WERI-Rb-1 (cell line): Measurements from ENCODE around the gene OR51V1.
"Not testable (repeated sequence)": the region's sequence is repeated elsewhere in the genome, so short reads cannot be mapped to it uniquely, and the experiment has no call there.

Source experiments
- DNase-seq: peaks from one replicate; pipeline ENCODE4 v3.0.0-alpha.2; 2020
- H3K27ac ChIP-seq: fragments of 250-450 bp; sonication (Bioruptor Pico); 2 replicates; pipeline ENCODE4 v1.5.1; 2020; ENCODE audit warnings: mild to moderate bottlenecking, moderate library complexity
- H3K27me3 ChIP-seq: fragments of 250-450 bp; sonication (Bioruptor Pico); 2 replicates; pipeline ENCODE4 v1.5.1; 2021; ENCODE audit warnings: mild to moderate bottlenecking, low read depth, moderate library complexity; ENCODE audit not compliant: insufficient read depth, severe bottlenecking
- H3K36me3 ChIP-seq: fragments of 250-450 bp; sonication (Bioruptor Pico); 2 replicates; pipeline ENCODE4 v1.5.1; 2020; ENCODE audit warnings: mild to moderate bottlenecking, moderate library complexity
- H3K4me3 ChIP-seq: 2 replicates; pipeline ENCODE4 v1.5.1; 2011; ENCODE audit warnings: low read depth, mild to moderate bottlenecking, control low read depth, low read length
- H3K9me3 ChIP-seq: fragments of 250-450 bp; sonication (Bioruptor Pico); 2 replicates; pipeline ENCODE4 v1.5.1; 2021; ENCODE audit warnings: mild to moderate bottlenecking, moderate library complexity; ENCODE audit not compliant: severe bottlenecking
- CTCF ChIP-seq: IDR thresholded peaks from 2 replicates; pipeline ENCODE4 v1.5.1; 2011; ENCODE audit warnings: low read depth, mild to moderate bottlenecking, control low read depth, inconsistent platforms, low read length

OR51V1 gene

GRCh38 chr11:5188201-5188600 is 12.3 kb downstream of the OR51V1 start:
- no peak for TF ChIP-seq CTCF
- no peaks in the 10 kb centered on the region for H3K36me3 ChIP-seq
- no peak for DNase-seq
- no peaks in the 10 kb centered on the region for H3K9me3 ChIP-seq
- no peak overlapping the region for H3K27ac ChIP-seq
- H3K4me3 ChIP-seq: no peak overlapping the region
- H3K27me3 ChIP-seq: peaks cover 17% of the 10 kb centered on the region

- H3K27ac ChIP-seq: no peak overlapping the region
- H3K9me3 ChIP-seq: no peaks in the 10 kb centered on the region
- no peaks in the 10 kb centered on the region for H3K27me3 ChIP-seq
- DNase-seq: no peak
- TF ChIP-seq CTCF: no peak
- no peak overlapping the region for H3K4me3 ChIP-seq
- H3K36me3 ChIP-seq: no peaks in the 10 kb centered on the region
These were observed 22.2 kb downstream of the OR51V1 start for GRCh38 chr11:5178046-5178837.

GRCh38 chr11:5174934-5175333 is 25.5 kb downstream of the OR51V1 start:
- Histone ChIP-seq H3K9me3 (no peaks in the 10 kb centered on the region), H3K4me3 (no peak overlapping the region), H3K27me3 (peaks cover 16% of the 10 kb centered on the region), H3K27ac (no peak overlapping the region), H3K36me3 (no peaks in the 10 kb centered on the region)
- TF ChIP-seq CTCF: no peak
- DNase-seq: no peak

- Histone ChIP-seq H3K27ac (no peak overlapping the region), H3K4me3 (no peak overlapping the region), H3K36me3 (no peaks in the 10 kb centered on the region), H3K27me3 (peaks cover 32% of the 10 kb centered on the region), H3K9me3 (no peaks in the 10 kb centered on the region)
- TF ChIP-seq CTCF: no peak
- DNase-seq: no peak
These were observed 28.6 kb downstream of the OR51V1 start for GRCh38 chr11:5171856-5172255.

GRCh38 chr11:5165898-5166297 is 34.6 kb downstream of the OR51V1 start:
- H3K27me3 ChIP-seq: peaks cover 33% of the 10 kb centered on the region
- not testable (repeated sequence) for H3K36me3 ChIP-seq, H3K27ac ChIP-seq, H3K4me3 ChIP-seq, DNase-seq, H3K9me3 ChIP-seq

- not testable (repeated sequence) for H3K9me3 ChIP-seq, H3K4me3 ChIP-seq, H3K36me3 ChIP-seq, H3K27ac ChIP-seq, DNase-seq
- H3K27me3 ChIP-seq: peaks cover 26% of the 10 kb centered on the region
These were observed 35.7 kb downstream of the OR51V1 start for GRCh38 chr11:5164807-5165206.

- peaks cover 26% of the 10 kb centered on the region for H3K27me3 ChIP-seq
- not testable (repeated sequence) for H3K9me3 ChIP-seq, H3K36me3 ChIP-seq, H3K4me3 ChIP-seq, DNase-seq, H3K27ac ChIP-seq
These were observed 39.4 kb downstream of the OR51V1 start for GRCh38 chr11:5161045-5161444.

GRCh38 chr11:5160217-5160616 is 40.3 kb downstream of the OR51V1 start:
- H3K27ac ChIP-seq, H3K36me3 ChIP-seq, H3K4me3 ChIP-seq, H3K9me3 ChIP-seq, DNase-seq: not testable (repeated sequence)
- peaks cover 28% of the 10 kb centered on the region for H3K27me3 ChIP-seq
